GM12865 (cell line): Measurements from ENCODE around the gene PTPN22.

Experiments
- DNase-seq: peaks from one replicate; pipeline ENCODE4 v3.0.0; 2010; ENCODE audit warnings: low read depth
- H3K4me3 ChIP-seq: 2 replicates; pipeline ENCODE4 v1.5.1; 2011; ENCODE audit warnings: mild to moderate bottlenecking, low read depth, low read length, control low read depth
- CTCF ChIP-seq: IDR thresholded peaks from 2 replicates; pipeline ENCODE4 v1.5.1; 2011; ENCODE audit warnings: low read length, control low read depth, low read depth, inconsistent platforms; ENCODE audit not compliant: insufficient read depth; ENCODE audit errors: missing control alignments

Gene PTPN22

GRCh38 chr1:113859478-113860175 lies 11.9 kb downstream of the PTPN22 start:
- TF ChIP-seq CTCF, result no peak
- peak overlapping the region; percentile 43 for H3K4me3 ChIP-seq
- peak; percentile 92 for DNase-seq

GRCh38 chr1:113858982-113859381 lies 12.5 kb downstream of the PTPN22 start:
- no peak for TF ChIP-seq CTCF

GRCh38 chr1:113858418-113858817 lies 13.1 kb downstream of the PTPN22 start:
- TF ChIP-seq CTCF, result no peak
- peak overlapping the region; percentile 43 for H3K4me3 ChIP-seq
- DNase-seq, result peak; percentile 55

More at GRCh38 chr1:113858982-113859381, 12.5 kb downstream of the PTPN22 start:
- no peak for DNase-seq
- H3K4me3 ChIP-seq, result peak overlapping the region; percentile 43

GRCh38 chr1:113857776-113858175 lies 13.7 kb downstream of the PTPN22 start:
- TF ChIP-seq CTCF, result no peak
- peak overlapping the region; percentile 19; the same call in 1 of the 2 replicates for H3K4me3 ChIP-seq
- DNase-seq, result no peak

GRCh38 chr1:113856401-113856790 lies 15.1 kb downstream of the PTPN22 start:
- no peak overlapping the region for H3K4me3 ChIP-seq
- no peak for DNase-seq
- TF ChIP-seq CTCF, result no peak

GRCh38 chr1:113855630-113856400 lies 15.7 kb downstream of the PTPN22 start:
- TF ChIP-seq CTCF, result no peak
- DNase-seq, result no peak
- no peak overlapping the region for H3K4me3 ChIP-seq
